HepG2 (cell line): ENCODE data around the gene RNASE12. TPM values are rescaled to one million over a fixed set of nuclear protein-coding genes. Genes with fewer than 3 reads are reported as not detected.

Experiments
- ARHGAP35 ChIP-seq: sonication (generic); formaldehyde crosslinking; IDR thresholded peaks from 2 replicates; pipeline ENCODE4 v1.9.0; 2022; ENCODE audit warnings: mild to moderate bottlenecking, inconsistent platforms, moderate library complexity, missing genetic modification reagents, borderline replicate concordance
- ARNT ChIP-seq: fragments of 450-650 bp; IDR thresholded peaks from 2 replicates; pipeline ENCODE4 v1.6.1; 2017
- BRD4 ChIP-seq: sonication (generic); formaldehyde crosslinking; IDR thresholded peaks from 2 replicates; pipeline ENCODE4 v1.4.0; 2020; ENCODE audit warnings: missing genetic modification reagents
- CC2D1A ChIP-seq: sonication (generic); formaldehyde crosslinking; IDR thresholded peaks from 2 replicates; pipeline ENCODE4 v1.8.1; 2023; ENCODE audit warnings: mild to moderate bottlenecking, missing genetic modification reagents
- CEBPB ChIP-seq: IDR thresholded peaks from 2 replicates; pipeline ENCODE4 v1.6.1; 2011; ENCODE audit warnings: low read depth, low read length, improper control_type of control experiment, borderline replicate concordance
- HMGA1 ChIP-seq: sonication (generic); formaldehyde crosslinking; conservative IDR thresholded peaks from 2 replicates; pipeline ENCODE4 v1.4.0; 2020; ENCODE audit warnings: missing genetic modification reagents
- KLF15 ChIP-seq: sonication (generic); formaldehyde crosslinking; IDR thresholded peaks from 2 replicates; pipeline ENCODE4 v1.8.1; 2023; ENCODE audit warnings: borderline replicate concordance, mild to moderate bottlenecking, inconsistent platforms, missing genetic modification reagents, mixed read lengths
- MIER2 ChIP-seq: IDR thresholded peaks from 2 replicates; pipeline ENCODE4 v1.6.1; 2016; ENCODE audit warnings: missing biosample characterization, missing genetic modification reagents
- NCOA2 ChIP-seq: sonication (generic); formaldehyde crosslinking; IDR thresholded peaks from 2 replicates; pipeline ENCODE4 v1.8.0; 2022; ENCODE audit warnings: inconsistent platforms
- NR3C1 ChIP-seq: sonication (generic); formaldehyde crosslinking; IDR thresholded peaks from 2 replicates; pipeline ENCODE4 v1.4.0; 2020; ENCODE audit warnings: missing genetic modification reagents
- SP4 ChIP-seq: sonication (generic); formaldehyde crosslinking; IDR thresholded peaks from 2 replicates; pipeline ENCODE4 v1.8.1; 2023; ENCODE audit warnings: mild to moderate bottlenecking, missing genetic modification reagents
- SYNCRIP ChIP-seq: fragments of 200-400 bp; formaldehyde crosslinking; IDR thresholded peaks from 2 replicates; pipeline ENCODE4 v1.6.1; 2018; ENCODE audit warnings: mild to moderate bottlenecking, low read depth, low read length; ENCODE audit not compliant: insufficient read depth
- TGIF2 ChIP-seq: IDR thresholded peaks from 2 replicates; pipeline ENCODE4 v1.6.1; 2016; ENCODE audit warnings: control low read depth, missing compliant biosample characterization
- ZFP62 ChIP-seq: sonication (generic); formaldehyde crosslinking; IDR thresholded peaks from 2 replicates; pipeline ENCODE4 v1.4.0; 2020; ENCODE audit warnings: missing genetic modification reagents
- ZNF138 ChIP-seq: sonication (generic); formaldehyde crosslinking; IDR thresholded peaks from 2 replicates; pipeline ENCODE4 v1.5.0; 2020; ENCODE audit warnings: mild to moderate bottlenecking, low read depth, missing genetic modification reagents
- ZNF207 ChIP-seq: fragments of 450-650 bp; IDR thresholded peaks from 2 replicates; pipeline ENCODE4 v1.6.1; 2016; ENCODE audit warnings: antibody characterized with exemption, borderline replicate concordance
- ZNF263 ChIP-seq: sonication (generic); formaldehyde crosslinking; IDR thresholded peaks from 2 replicates; pipeline ENCODE4 v1.4.0; 2020; ENCODE audit warnings: missing genetic modification reagents
- ZNF337 ChIP-seq: sonication (generic); formaldehyde crosslinking; IDR thresholded peaks from 2 replicates; pipeline ENCODE4 v1.5.1; 2020; ENCODE audit warnings: missing genetic modification reagents, low read depth, mild to moderate bottlenecking, borderline replicate concordance
- ZNF34 ChIP-seq: sonication (generic); formaldehyde crosslinking; IDR thresholded peaks from 2 replicates; pipeline ENCODE4 v1.4.0; 2020; ENCODE audit warnings: mild to moderate bottlenecking, missing genetic modification reagents, borderline replicate concordance
- ZNF563 ChIP-seq: sonication (generic); formaldehyde crosslinking; IDR thresholded peaks from 2 replicates; pipeline ENCODE4 v1.8.0; 2022; ENCODE audit warnings: mild to moderate bottlenecking, moderate library complexity, missing genetic modification reagents
- ZNF672 ChIP-seq: sonication (generic); formaldehyde crosslinking; IDR thresholded peaks from 2 replicates; pipeline ENCODE4 v1.8.1; 2022; ENCODE audit warnings: missing genetic modification reagents
- ZNF841 ChIP-seq: sonication (generic); formaldehyde crosslinking; IDR thresholded peaks from 2 replicates; pipeline ENCODE4 v1.8.1; 2023; ENCODE audit warnings: missing genetic modification reagents, borderline replicate concordance
- ZSCAN22 ChIP-seq: sonication (generic); formaldehyde crosslinking; IDR thresholded peaks from 2 replicates; pipeline ENCODE4 v1.4.0; 2020; ENCODE audit warnings: mild to moderate bottlenecking, missing genetic modification reagents
- polyA plus RNA-seq, 8 experiments: library from polyadenylated mRNA; depleted of rRNA in 3 of 8; stranded (reverse) in 7 of 8; unstranded in 1 of 8; fragments of >200 nt; fragmentation: Illumina TruSeq in 4 of 8; extraction: Trizol in 4 of 8; gene quantifications; 2 replicates each; pipeline versions ENCODE4 v1.2.1 to v1.2.3, GENCODE V29; 2011 to 2016; ENCODE audit warnings: low read depth in 4 of 8, missing spikeins in 1 of 8, mixed read lengths in 1 of 8; ENCODE audit not compliant: insufficient read depth in 1 of 8
- total RNA-seq, 5 experiments: library from RNA; depleted of rRNA; stranded (reverse); fragments of >200 nt; fragmentation: Illumina TruSeq; extraction: Trizol; gene quantifications; 2 replicates each; pipeline ENCODE4 v1.2.3, GENCODE V29; 2016; ENCODE audit warnings: low read depth in 1 of 5
- TF ChIP-seq, protein P1 (sequence below): IDR thresholded peaks from 2 replicates; pipeline ENCODE4 v1.6.1; 2016; ENCODE audit warnings: low read depth, control low read depth
- TF ChIP-seq, protein P2 (sequence below): sonication (generic); formaldehyde crosslinking; IDR thresholded peaks from 2 replicates; pipeline ENCODE4 v1.4.0; 2020; ENCODE audit warnings: missing genetic modification reagents, borderline replicate concordance
- TF ChIP-seq, protein P3 (sequence below): sonication (generic); formaldehyde crosslinking; IDR thresholded peaks from 2 replicates; pipeline ENCODE4 v1.4.0; 2020; ENCODE audit warnings: missing genetic modification reagents
- TF ChIP-seq, protein P4 (sequence below): sonication (generic); formaldehyde crosslinking; IDR thresholded peaks from 2 replicates; pipeline ENCODE4 v1.4.0; 2020; ENCODE audit warnings: mild to moderate bottlenecking, missing genetic modification reagents

The RNASE12 gene
- total and polyA plus RNA-seq, 2 of the 13 experiments (the other 11 are each of a cell fraction or from before 2014, with no cell fraction given): not detected

DNA sequence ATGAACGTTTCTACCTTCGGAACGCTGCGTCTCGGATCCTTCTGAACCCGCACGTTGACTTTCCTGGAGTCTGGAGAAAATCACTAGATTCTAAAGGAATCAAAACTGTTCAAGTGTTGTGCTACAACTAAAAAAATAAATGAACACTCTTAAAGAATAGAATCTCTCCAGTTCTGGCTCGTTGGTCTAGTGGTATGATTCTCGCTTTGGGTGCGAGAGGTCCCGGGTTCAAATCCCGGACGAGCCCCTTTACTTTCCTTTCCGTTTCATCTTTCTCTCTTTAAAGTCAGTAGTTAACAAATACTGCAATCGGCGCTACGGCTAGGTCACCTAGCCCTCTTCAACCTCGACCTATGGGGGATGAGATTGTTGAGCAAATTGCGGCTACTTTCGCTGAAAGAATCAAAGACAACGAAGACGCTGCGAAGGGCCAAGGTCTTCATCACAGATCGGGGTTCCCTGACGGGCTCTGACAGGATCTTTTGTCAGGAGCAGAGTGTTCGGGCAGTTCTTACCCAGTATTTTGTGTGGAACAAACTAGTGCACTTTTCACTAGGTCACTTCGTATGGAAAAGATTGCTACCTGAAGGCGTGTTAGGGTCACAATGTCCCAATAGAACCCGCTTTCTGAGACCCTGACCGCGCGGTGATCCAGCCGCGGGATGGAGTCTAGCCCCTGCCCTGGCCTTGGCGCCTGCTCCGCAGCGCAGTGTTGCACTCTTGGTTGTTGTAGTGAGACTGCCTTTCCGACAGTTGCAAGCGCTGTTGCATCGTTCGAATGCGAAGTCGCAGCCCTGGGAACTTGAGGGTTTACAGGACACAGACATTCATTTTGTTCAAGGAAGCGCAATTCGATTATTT lies 41.9 kb upstream of the RNASE12 start (continued):
- no peak for TF ChIP-seq ZNF337
- TF ChIP-seq NR3C1 (CRISPR knock-in tag): no peak
- no peak for TF ChIP-seq CC2D1A (CRISPR knock-in tag)
- TF ChIP-seq ZNF672 (CRISPR knock-in tag): no peak
- no peak for TF ChIP-seq NCOA2 (CRISPR knock-in tag)
- no peak for TF ChIP-seq ZNF263
- no peak for TF ChIP-seq ARHGAP35
- TF ChIP-seq, protein P1, sequence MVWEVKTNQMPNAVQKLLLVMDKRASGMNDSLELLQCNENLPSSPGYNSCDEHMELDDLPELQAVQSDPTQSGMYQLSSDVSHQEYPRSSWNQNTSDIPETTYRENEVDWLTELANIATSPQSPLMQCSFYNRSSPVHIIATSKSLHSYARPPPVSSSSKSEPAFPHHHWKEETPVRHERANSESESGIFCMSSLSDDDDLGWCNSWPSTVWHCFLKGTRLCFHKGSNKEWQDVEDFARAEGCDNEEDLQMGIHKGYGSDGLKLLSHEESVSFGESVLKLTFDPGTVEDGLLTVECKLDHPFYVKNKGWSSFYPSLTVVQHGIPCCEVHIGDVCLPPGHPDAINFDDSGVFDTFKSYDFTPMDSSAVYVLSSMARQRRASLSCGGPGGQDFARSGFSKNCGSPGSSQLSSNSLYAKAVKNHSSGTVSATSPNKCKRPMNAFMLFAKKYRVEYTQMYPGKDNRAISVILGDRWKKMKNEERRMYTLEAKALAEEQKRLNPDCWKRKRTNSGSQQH: no peak
- TF ChIP-seq ARNT: no peak
- 0 out of 2 replicates have a peak, but pooled peaks have one; percentile 49 for TF ChIP-seq ZNF34 (CRISPR knock-in tag)
- TF ChIP-seq KLF15 (CRISPR knock-in tag): no peak
- no peak for TF ChIP-seq ZNF563
- no peak for TF ChIP-seq BRD4 (CRISPR knock-in tag)
- no peak for TF ChIP-seq ZNF841 (CRISPR knock-in tag)
- no peak for TF ChIP-seq ZNF138 (CRISPR knock-in tag)
- no peak for TF ChIP-seq ZSCAN22 (CRISPR knock-in tag)
- TF ChIP-seq CEBPB: peak; percentile 42
- TF ChIP-seq, protein P2, sequence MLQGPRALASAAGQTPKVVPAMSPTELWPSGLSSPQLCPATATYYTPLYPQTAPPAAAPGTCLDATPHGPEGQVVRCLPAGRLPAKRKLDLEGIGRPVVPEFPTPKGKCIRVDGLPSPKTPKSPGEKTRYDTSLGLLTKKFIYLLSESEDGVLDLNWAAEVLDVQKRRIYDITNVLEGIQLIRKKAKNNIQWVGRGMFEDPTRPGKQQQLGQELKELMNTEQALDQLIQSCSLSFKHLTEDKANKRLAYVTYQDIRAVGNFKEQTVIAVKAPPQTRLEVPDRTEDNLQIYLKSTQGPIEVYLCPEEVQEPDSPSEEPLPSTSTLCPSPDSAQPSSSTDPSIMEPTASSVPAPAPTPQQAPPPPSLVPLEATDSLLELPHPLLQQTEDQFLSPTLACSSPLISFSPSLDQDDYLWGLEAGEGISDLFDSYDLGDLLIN (CRISPR knock-in tag): 0 out of 2 replicates have a peak, but pooled peaks have one; percentile 19
- TF ChIP-seq, protein P3, sequence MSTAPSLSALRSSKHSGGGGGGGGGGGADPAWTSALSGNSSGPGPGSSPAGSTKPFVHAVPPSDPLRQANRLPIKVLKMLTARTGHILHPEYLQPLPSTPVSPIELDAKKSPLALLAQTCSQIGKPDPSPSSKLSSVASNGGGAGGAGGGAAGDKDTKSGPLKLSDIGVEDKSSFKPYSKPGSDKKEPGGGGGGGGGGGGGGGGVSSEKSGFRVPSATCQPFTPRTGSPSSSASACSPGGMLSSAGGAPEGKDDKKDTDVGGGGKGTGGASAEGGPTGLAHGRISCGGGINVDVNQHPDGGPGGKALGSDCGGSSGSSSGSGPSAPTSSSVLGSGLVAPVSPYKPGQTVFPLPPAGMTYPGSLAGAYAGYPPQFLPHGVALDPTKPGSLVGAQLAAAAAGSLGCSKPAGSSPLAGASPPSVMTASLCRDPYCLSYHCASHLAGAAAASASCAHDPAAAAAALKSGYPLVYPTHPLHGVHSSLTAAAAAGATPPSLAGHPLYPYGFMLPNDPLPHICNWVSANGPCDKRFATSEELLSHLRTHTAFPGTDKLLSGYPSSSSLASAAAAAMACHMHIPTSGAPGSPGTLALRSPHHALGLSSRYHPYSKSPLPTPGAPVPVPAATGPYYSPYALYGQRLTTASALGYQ (CRISPR knock-in tag): no peak
- TF ChIP-seq ZFP62 (CRISPR knock-in tag): no peak
- TF ChIP-seq, protein P4, sequence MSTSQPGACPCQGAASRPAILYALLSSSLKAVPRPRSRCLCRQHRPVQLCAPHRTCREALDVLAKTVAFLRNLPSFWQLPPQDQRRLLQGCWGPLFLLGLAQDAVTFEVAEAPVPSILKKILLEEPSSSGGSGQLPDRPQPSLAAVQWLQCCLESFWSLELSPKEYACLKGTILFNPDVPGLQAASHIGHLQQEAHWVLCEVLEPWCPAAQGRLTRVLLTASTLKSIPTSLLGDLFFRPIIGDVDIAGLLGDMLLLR: no peak
- TF ChIP-seq ZNF207: no peak
- no peak for TF ChIP-seq SP4 (CRISPR knock-in tag)
- no peak for TF ChIP-seq SYNCRIP
- TF ChIP-seq MIER2: peak; percentile 81
- TF ChIP-seq TGIF2 (CRISPR knock-in tag): 0 out of 2 replicates have a peak, but pooled peaks have one; percentile 57
- no peak for TF ChIP-seq HMGA1 (CRISPR knock-in tag)
